IMR-90 (cell line): Measurements from ENCODE around the gene VSNL1. TPM values are rescaled to one million over a fixed set of nuclear protein-coding genes. Genes with fewer than 3 reads are reported as not detected.

ENCODE experiments used
- ATAC-seq: fragments of 200-7000 bp; cut with Tn5 transposase; 2 replicates; pipeline ENCODE4 v1.9.1; 2020; ENCODE audit warnings: low read depth, mild to moderate bottlenecking, moderate library complexity
- BruUV-seq: library from RNA; stranded (reverse); fragments of 400-500 nt; replicated peaks from 2 replicates; lab custom pipeline; 2021; lab: Mats Ljungman, UMichigan
- CTCF ChIA-PET: fragments of 300-600 bp; formaldehyde crosslinking; extraction: SDS; loops from one replicate; lab custom pipeline; 2021; ENCODE audit warnings: antibody characterized with exemption; lab: Yijun Ruan, JAX
- POLR2A ChIA-PET: fragments of 300-600 bp; sonication (Branson Sonifier 250); formaldehyde crosslinking; loops from one replicate; lab custom pipeline; 2022; ENCODE audit warnings: antibody characterized with exemption; ENCODE audit not compliant: unreplicated experiment; lab: Charles Lee
- DNase-seq: peaks from one replicate; pipeline ENCODE4 v3.0.0; 2013
- H2AFZ ChIP-seq: replicated peaks from 2 replicates; pipeline ENCODE3; 2013; ENCODE audit warnings: low read length, mild to moderate bottlenecking; ENCODE audit not compliant: poor library complexity
- H2AK5ac ChIP-seq: 2 replicates; pipeline ENCODE4 v1.6.1; 2013; ENCODE audit warnings: low read depth, low read length, inconsistent platforms
- H2AK9ac ChIP-seq: replicated peaks from 2 replicates; pipeline ENCODE3; 2013; ENCODE audit warnings: mild to moderate bottlenecking, low read depth, low read length, moderate library complexity; ENCODE audit not compliant: poor library complexity
- H2BK120ac ChIP-seq: 2 replicates; pipeline ENCODE4 v1.6.1; 2013; ENCODE audit warnings: low read depth, low read length, inconsistent platforms
- H2BK15ac ChIP-seq: 3 replicates; pipeline ENCODE4 v1.6.1; 2013; ENCODE audit warnings: low read depth, low read length, inconsistent platforms
- H2BK20ac ChIP-seq: 2 replicates; pipeline ENCODE4 v1.6.1; 2013; ENCODE audit warnings: low read depth, mild to moderate bottlenecking, inconsistent platforms, low read length, moderate library complexity
- H2BK5ac ChIP-seq: 2 replicates; pipeline ENCODE4 v1.6.1; 2013; ENCODE audit warnings: mild to moderate bottlenecking, low read depth, low read length, inconsistent platforms; ENCODE audit not compliant: poor library complexity, severe bottlenecking
- H3K14ac ChIP-seq: replicated peaks from 2 replicates; pipeline ENCODE4 v1.6.1; 2013; ENCODE audit warnings: low read depth, low read length, inconsistent platforms
- H3K18ac ChIP-seq: 2 replicates; pipeline ENCODE4 v1.6.1; 2013; ENCODE audit warnings: low read depth, low read length, control low read depth
- H3K23ac ChIP-seq: 2 replicates; pipeline ENCODE4 v1.6.1; 2013; ENCODE audit warnings: low read depth, low read length, inconsistent platforms
- H3K27ac ChIP-seq: 2 replicates; pipeline ENCODE4 v1.5.1; 2013; ENCODE audit warnings: mild to moderate bottlenecking, control low read depth, low read length; ENCODE audit not compliant: insufficient read depth
- H3K27me3 ChIP-seq: 2 replicates; pipeline ENCODE4 v1.6.1; 2013; ENCODE audit warnings: low read length; ENCODE audit not compliant: control insufficient read depth, insufficient read depth
- H3K36me3 ChIP-seq: 2 replicates; pipeline ENCODE4 v1.6.1; 2013; ENCODE audit warnings: low read length, mixed read lengths; ENCODE audit not compliant: control insufficient read depth, insufficient read depth
- H3K4ac ChIP-seq: 2 replicates; pipeline ENCODE4 v1.6.1; 2013; ENCODE audit warnings: low read depth, low read length, inconsistent platforms
- H3K4me1 ChIP-seq: 2 replicates; pipeline ENCODE4 v1.6.1; 2013; ENCODE audit warnings: low read length, mixed read lengths; ENCODE audit not compliant: control insufficient read depth, insufficient read depth
- H3K4me2 ChIP-seq: 2 replicates; pipeline ENCODE4 v1.6.1; 2013; ENCODE audit warnings: low read depth, mild to moderate bottlenecking, control low read depth, low read length, moderate library complexity
- H3K4me3 ChIP-seq: 2 replicates; pipeline ENCODE4 v1.5.1; 2013; ENCODE audit warnings: low read depth, mild to moderate bottlenecking, control low read depth, low read length, moderate library complexity; ENCODE audit not compliant: insufficient read depth
- H3K56ac ChIP-seq: 2 replicates; pipeline ENCODE4 v1.6.1; 2013; ENCODE audit warnings: low read length, inconsistent platforms; ENCODE audit not compliant: insufficient read depth; ENCODE audit errors: extremely low read depth
- H3K79me1 ChIP-seq, 2 experiments: 2 replicates each; pipeline ENCODE4 v1.6.1; 2013; ENCODE audit warnings: low read length in 2 of 2, inconsistent platforms in 1 of 2, low read depth in 1 of 2
- H3K9ac ChIP-seq: 2 replicates; pipeline ENCODE4 v1.6.1; 2013; ENCODE audit warnings: low read depth, low read length, control low read depth
- H3K9me1 ChIP-seq: 2 replicates; pipeline ENCODE4 v1.6.1; 2013; ENCODE audit warnings: low read length, inconsistent platforms; ENCODE audit not compliant: insufficient read depth
- H3K9me3 ChIP-seq: 2 replicates; pipeline ENCODE4 v1.6.1; 2013; ENCODE audit warnings: low read length; ENCODE audit not compliant: control insufficient read depth, insufficient read depth
- H4K20me1 ChIP-seq: 2 replicates; pipeline ENCODE4 v1.6.1; 2013; ENCODE audit warnings: low read length, inconsistent platforms; ENCODE audit not compliant: insufficient read depth
- H4K5ac ChIP-seq: 2 replicates; pipeline ENCODE4 v1.6.1; 2013; ENCODE audit warnings: mild to moderate bottlenecking, low read depth, low read length, control low read depth
- H4K8ac ChIP-seq, 2 experiments: 2 replicates each; pipeline ENCODE4 v1.6.1; 2013; ENCODE audit warnings: low read depth in 2 of 2, low read length in 2 of 2, control low read depth in 1 of 2, inconsistent platforms in 1 of 2
- H4K91ac ChIP-seq: 2 replicates; pipeline ENCODE4 v1.6.1; 2013; ENCODE audit warnings: low read depth, low read length, inconsistent platforms; ENCODE audit not compliant: insufficient read depth
- CEBPB ChIP-seq: IDR thresholded peaks from 2 replicates; pipeline ENCODE4 v1.6.1; 2012; ENCODE audit warnings: low read depth, low read length, improper control_type of control experiment
- CHD1 ChIP-seq: IDR thresholded peaks from 2 replicates; pipeline ENCODE4 v1.6.1; 2012; ENCODE audit warnings: low read depth, low read length, improper control_type of control experiment
- CTCF ChIP-seq: conservative IDR thresholded peaks from 2 replicates; pipeline ENCODE4 v1.5.1; 2012; ENCODE audit warnings: mild to moderate bottlenecking, low read depth, low read length, improper control_type of control experiment
- ELK1 ChIP-seq: fragments of 150-350 bp; IDR thresholded peaks from 2 replicates; pipeline ENCODE4 v1.6.1; 2016; ENCODE audit warnings: low read depth, mild to moderate bottlenecking, low read length, moderate library complexity, borderline replicate concordance
- MAZ ChIP-seq: IDR thresholded peaks from 2 replicates; pipeline ENCODE4 v1.6.1; 2012; ENCODE audit warnings: low read depth, mild to moderate bottlenecking, low read length, improper control_type of control experiment, moderate library complexity, borderline replicate concordance
- NFE2L2 ChIP-seq: fragments of 150-350 bp; IDR thresholded peaks from 2 replicates; pipeline ENCODE4 v1.6.1; 2016; ENCODE audit warnings: low read depth, mild to moderate bottlenecking, low read length
- POLR2A ChIP-seq: IDR thresholded peaks from 2 replicates; pipeline ENCODE4 v1.6.1; 2012; ENCODE audit warnings: mild to moderate bottlenecking, low read depth, low read length
- SMC3 ChIP-seq: fragments of 150-350 bp; IDR thresholded peaks from 2 replicates; pipeline ENCODE4 v1.6.1; 2016; ENCODE audit warnings: low read depth, mild to moderate bottlenecking, antibody characterized with exemption, low read length, moderate library complexity
- WGBS, 2 experiments: methylation state at CpG; one replicate each; pipeline versions ENCODE4 v1.1.5 to v1.1.7; 2013; ENCODE audit warnings: missing lambda C conversion rate in 2 of 2; ENCODE audit not compliant: insufficient read length in 1 of 2; ENCODE audit errors: extremely low coverage in 2 of 2; 5-methylcytosine and 5-hydroxymethylcytosine counted together
- dilution Hi-C: fragments of 300-500 bp; cut with HindIII; formaldehyde crosslinking; loops from one replicate; pipeline ENCODE4 v1.14.3; 2018; ENCODE audit warnings: low sequenced_read_pairs; ENCODE audit not compliant: unreplicated experiment
- in situ Hi-C: fragments of 300-500 bp; cut with MboI; formaldehyde crosslinking; loops from 3 replicates; pipeline ENCODE4 v1.14.3; 2019; ENCODE audit warnings: low sequenced_read_pairs, inconsistent platforms, mixed read lengths
- intact Hi-C: fragments of 100-400 bp; cut with micrococcal nuclease; formaldehyde crosslinking; loops from 2 replicates; pipeline ENCODE4 v1.10.0; 2022
- polyA plus RNA-seq, 3 experiments: library from polyadenylated mRNA; depleted of rRNA; stranded (reverse); fragments of >200 nt; gene quantifications; 2 replicates each; pipeline ENCODE4 v1.2.3, GENCODE V29; 2012; ENCODE audit warnings: low replicate concordance in 1 of 3
- total RNA-seq: library from RNA; depleted of rRNA; stranded (reverse); fragments of >200 nt; gene quantifications from 2 replicates; pipeline ENCODE4 v1.2.3, GENCODE V29; 2012

Gene VSNL1
- total and polyA plus RNA-seq, 2 of the 4 experiments (the other 2 are of a cell fraction) = 0.32 to 0.36 TPM

GRCh38 chr2:17557596-17557995, 17.1 kb downstream of the VSNL1 start:
- no peaks in the 10 kb centered on the region for H3K27me3 ChIP-seq
- no peak overlapping the region for H2BK5ac ChIP-seq
- dilution Hi-C loops = no loop called here
- H2AK9ac ChIP-seq = no peak overlapping the region
- no peak overlapping the region for H2BK20ac ChIP-seq
- no peak overlapping the region for H2BK120ac ChIP-seq
- H3K36me3 ChIP-seq = no peaks in the 10 kb centered on the region
- H3K4ac ChIP-seq = no peak overlapping the region
- H3K4me3 ChIP-seq = no peak overlapping the region
- BruUV-seq = no TSS peak
- H3K4me2 ChIP-seq = no peak overlapping the region
- DNase-seq (no peak), ATAC-seq (no peak)
- H2AFZ ChIP-seq = no peak overlapping the region
- whole genome bisulfite sequencing, 2 experiments = no CpG with 5 or more reads among the region's 5 CpGs
- H3K18ac ChIP-seq = no peak overlapping the region
- H2AK5ac ChIP-seq = no peak overlapping the region
- no peak overlapping the region for H3K27ac ChIP-seq
- no peaks in the 10 kb centered on the region for H3K9me3 ChIP-seq
- no peaks in the 10 kb centered on the region for H3K79me1 ChIP-seq
- no peak overlapping the region for H4K91ac ChIP-seq
- TF ChIP-seq CEBPB (no peak), SMC3 (no peak), CTCF (no peak), ELK1 (no peak), CHD1 (no peak), NFE2L2 (no peak), MAZ (no peak), POLR2A (no peak)
- no peak overlapping the region for H4K8ac ChIP-seq
- intact Hi-C loops = no loop called here
- ChIA-PET CTCF (no interaction called here), POLR2A (no interaction called here)
- no peaks in the 10 kb centered on the region for H3K4me1 ChIP-seq
- no peak overlapping the region for H3K14ac ChIP-seq
- H4K20me1 ChIP-seq = no peaks in the 10 kb centered on the region
- H3K9me1 ChIP-seq = no peaks in the 10 kb centered on the region
- no peak overlapping the region for H3K56ac ChIP-seq
- H3K23ac ChIP-seq = no peak overlapping the region
- H2BK15ac ChIP-seq = no peak overlapping the region
- no peak overlapping the region for H4K5ac ChIP-seq
- in situ Hi-C loops = no loop called here
- no peak overlapping the region for H3K9ac ChIP-seq
